GM23338 (cell line): ENCODE results near the gene SCLY. TPM values are rescaled to one million over a fixed set of nuclear protein-coding genes. Genes with fewer than 3 reads are reported as not detected.

Experiments
- ATAC-seq: fragments of 200-7000 bp; cut with Tn5 transposase; 3 replicates; pipeline ENCODE4 v1.9.1; 2020
- DNase-seq: peaks from one replicate; pipeline ENCODE4 v3.0.0-alpha.2; 2015; ENCODE audit warnings: low spot score
- H2AFZ ChIP-seq: fragments of 200-600 bp; sonication (generic); 2 replicates; pipeline ENCODE4 v1.8.0; 2016; ENCODE audit warnings: antibody characterized with exemption, mild to moderate bottlenecking, moderate library complexity
- H3F3A ChIP-seq: fragments of 200-600 bp; sonication (generic); replicated peaks from 2 replicates; pipeline ENCODE4 v1.8.0; 2017; ENCODE audit warnings: antibody characterized with exemption, mixed run types, low read depth
- H3K27ac ChIP-seq: fragments of 200-600 bp; sonication (generic); 2 replicates; pipeline ENCODE4 v1.6.1; 2016; ENCODE audit warnings: low read depth
- H3K27me3 ChIP-seq: fragments of 200-600 bp; sonication (generic); 2 replicates; pipeline ENCODE4 v1.8.0; 2016; ENCODE audit warnings: mild to moderate bottlenecking, mixed run types, moderate library complexity; ENCODE audit not compliant: insufficient read depth
- H3K36me3 ChIP-seq: fragments of 200-600 bp; sonication (generic); 2 replicates; pipeline ENCODE4 v1.8.0; 2016; ENCODE audit warnings: mild to moderate bottlenecking; ENCODE audit not compliant: insufficient read depth
- H3K4me1 ChIP-seq: fragments of 200-600 bp; sonication (generic); 2 replicates; pipeline ENCODE4 v1.8.0; 2016; ENCODE audit warnings: mild to moderate bottlenecking, moderate library complexity; ENCODE audit not compliant: insufficient read depth
- H3K4me2 ChIP-seq: fragments of 200-600 bp; sonication (generic); 2 replicates; pipeline ENCODE4 v1.7.1; 2017; ENCODE audit warnings: mixed run types
- H3K4me3 ChIP-seq: fragments of 200-600 bp; sonication (generic); 2 replicates; pipeline ENCODE4 v1.6.1; 2016; ENCODE audit warnings: mixed run types
- H3K79me2 ChIP-seq: fragments of 200-600 bp; sonication (generic); replicated peaks from 2 replicates; pipeline ENCODE4 v1.8.0; 2017; ENCODE audit warnings: mild to moderate bottlenecking; ENCODE audit not compliant: insufficient read depth
- H3K9me2 ChIP-seq: fragments of 200-600 bp; sonication (generic); 2 replicates; pipeline ENCODE4 v1.8.0; 2017; ENCODE audit not compliant: insufficient read depth
- H4K20me1 ChIP-seq: fragments of 200-600 bp; sonication (generic); replicated peaks from 2 replicates; pipeline ENCODE4 v1.8.0; 2017; ENCODE audit warnings: mild to moderate bottlenecking; ENCODE audit not compliant: insufficient read depth
- H3K27ac Mint-ChIP-seq: 2 replicates; pipeline ENCODE4 v1.8.0; 2020; ENCODE audit warnings: inconsistent platforms, mild to moderate bottlenecking, moderate library complexity, mixed read lengths
- H3K27me3 Mint-ChIP-seq: 3 replicates; pipeline ENCODE4 v1.8.0; 2022; ENCODE audit warnings: low read depth, mild to moderate bottlenecking, moderate library complexity, mixed read lengths, inconsistent platforms; ENCODE audit not compliant: insufficient read depth, poor library complexity
- H3K36me3 Mint-ChIP-seq: 3 replicates; pipeline ENCODE4 v1.8.0; 2021; ENCODE audit warnings: low read depth, mild to moderate bottlenecking, inconsistent platforms, moderate library complexity, mixed read lengths
- H3K4me1 Mint-ChIP-seq: 3 replicates; pipeline ENCODE4 v1.8.0; 2020; ENCODE audit warnings: mild to moderate bottlenecking, inconsistent platforms, mixed read lengths
- H3K4me3 Mint-ChIP-seq: 3 replicates; pipeline ENCODE4 v1.8.0; 2021; ENCODE audit warnings: moderate library complexity, mild to moderate bottlenecking, inconsistent platforms, mixed read lengths
- H3K9me3 Mint-ChIP-seq: 3 replicates; pipeline ENCODE4 v1.8.0; 2020; ENCODE audit warnings: moderate library complexity, mild to moderate bottlenecking, inconsistent platforms, mixed read lengths
- CREB1 ChIP-seq: fragments of 250-450 bp; sonication (Bioruptor Pico); IDR thresholded peaks from 2 replicates; pipeline ENCODE4 v1.5.0; 2020; ENCODE audit warnings: low read depth, mild to moderate bottlenecking, moderate library complexity
- CTCF ChIP-seq, 2 experiments: fragments of 200-600 bp in 1 of 2; sonication (generic) in 1 of 2; conservative IDR thresholded peaks; 2 replicates each; pipeline versions ENCODE4 v1.5.1 to v1.6.1; 2016 to 2017; ENCODE audit warnings: antibody characterized with exemption in 2 of 2, low read depth in 2 of 2, mild to moderate bottlenecking in 2 of 2, moderate library complexity in 1 of 2
- ETS1 ChIP-seq: IDR thresholded peaks from 2 replicates; pipeline ENCODE4 v1.6.1; 2016; ENCODE audit warnings: antibody characterized with exemption
- EZH2 ChIP-seq: fragments of 200-600 bp; sonication (generic); IDR thresholded peaks from one replicate; pipeline ENCODE4 v1.8.0; 2017; ENCODE audit warnings: antibody characterized with exemption, mild to moderate bottlenecking, low read depth; ENCODE audit not compliant: unreplicated experiment
- JUNB ChIP-seq: IDR thresholded peaks from one replicate; pipeline ENCODE4 v1.6.1; 2016; ENCODE audit warnings: antibody characterized with exemption; ENCODE audit not compliant: unreplicated experiment
- NANOG ChIP-seq: IDR thresholded peaks from 2 replicates; pipeline ENCODE4 v1.6.1; 2016; ENCODE audit warnings: antibody characterized with exemption, borderline replicate concordance
- POLR2AphosphoS5 ChIP-seq: IDR thresholded peaks from 2 replicates; pipeline ENCODE4 v1.6.1; 2016; ENCODE audit warnings: antibody characterized with exemption, low read depth
- REST ChIP-seq: IDR thresholded peaks from one replicate; pipeline ENCODE4 v1.6.1; 2018; ENCODE audit warnings: antibody characterized with exemption; ENCODE audit not compliant: unreplicated experiment
- STAT1 ChIP-seq: IDR thresholded peaks from one replicate; pipeline ENCODE4 v1.6.1; 2016; ENCODE audit warnings: antibody characterized with exemption; ENCODE audit not compliant: unreplicated experiment
- ZNF114 ChIP-seq: fragments of 250-450 bp; sonication (Bioruptor Pico); IDR thresholded peaks from 2 replicates; pipeline ENCODE4 v1.5.0; 2020; ENCODE audit warnings: mild to moderate bottlenecking, moderate library complexity
- ZNF331 ChIP-seq: fragments of 250-450 bp; sonication (Bioruptor Pico); IDR thresholded peaks from 2 replicates; pipeline ENCODE4 v1.5.0; 2020; ENCODE audit warnings: low read depth, mild to moderate bottlenecking, moderate library complexity
- ZNF462 ChIP-seq: fragments of 250-450 bp; sonication (Bioruptor Pico); IDR thresholded peaks from 2 replicates; pipeline ENCODE4 v1.5.0; 2020; ENCODE audit warnings: mild to moderate bottlenecking, moderate library complexity
- polyA plus RNA-seq: library from polyadenylated mRNA; unstranded; fragments of >200 nt; fragmentation: Nextera tagmentation; extraction: Ambion mirVana; gene quantifications from 2 replicates; pipeline ENCODE4 v1.2.1, GENCODE V29; 2016
- total RNA-seq: library from RNA; depleted of rRNA; stranded (reverse); fragments of >200 nt; shearing (Covaris generic); gene quantifications from 2 replicates; pipeline ENCODE4 v1.2.3, GENCODE V29; 2014

Gene SCLY
- total and polyA plus RNA-seq, 2 experiments from 2014 or later, result 57.2 to 80.3 TPM

GRCh38 chr2:238117199-238118154 lies 56.7 kb downstream of the SCLY start:
- Mint-ChIP-seq H3K4me3 (no peak overlapping the region), H3K27me3 (peaks cover 10% of the 10 kb centered on the region), H3K27ac (no peak overlapping the region), H3K4me1 (peaks cover 4% of the 10 kb centered on the region; the same call in 1 of the 3 replicates), H3K36me3 (no peaks in the 10 kb centered on the region), H3K9me3 (peaks cover 13% of the 10 kb centered on the region; the same call in 2 of the 3 replicates)
- H3K36me3 ChIP-seq, result no peaks in the 10 kb centered on the region
- H3K4me1 ChIP-seq, result no peaks in the 10 kb centered on the region
- no peaks in the 10 kb centered on the region for H3K9me2 ChIP-seq
- no peak for ATAC-seq
- H3K27me3 ChIP-seq, result no peaks in the 10 kb centered on the region
- no peak for TF ChIP-seq ZNF462 (CRISPR knock-in tag)
- no peak for TF ChIP-seq REST
- no peak for TF ChIP-seq EZH2
- TF ChIP-seq NANOG, result no peak
- TF ChIP-seq JUNB, result no peak
- no peak for TF ChIP-seq POLR2AphosphoS5
- TF ChIP-seq CREB1 (CRISPR knock-in tag), result no peak
- no peak for TF ChIP-seq ZNF114 (CRISPR knock-in tag)
- TF ChIP-seq STAT1, result no peak
- no peak for TF ChIP-seq ZNF331 (CRISPR knock-in tag)
- no peak for TF ChIP-seq CTCF (conservative IDR thresholded peaks at IDR 0.05; ENCODE audit: low read depth in 2 of 2)
- TF ChIP-seq ETS1, result no peak
- H3K79me2 ChIP-seq, result no peaks in the 10 kb centered on the region
- H3K4me2 ChIP-seq, result no peak overlapping the region
- no peaks in the 10 kb centered on the region for H3F3A ChIP-seq
- no peak for DNase-seq
- H4K20me1 ChIP-seq, result no peaks in the 10 kb centered on the region
- no peak overlapping the region for H3K27ac ChIP-seq
- H3K4me3 ChIP-seq, result no peak overlapping the region
- H2AFZ ChIP-seq, result no peak overlapping the region
